Measurements from ENCODE around the gene BUB1B.

- TF ChIP-seq CTCF (IDR thresholded peaks at IDR 0.05) (no peak), POLR2A (IDR thresholded peaks at IDR 0.05) (no peak), POLR2AphosphoS5 (IDR thresholded peaks at IDR 0.05) (no peak), EP300 (IDR thresholded peaks at IDR 0.05) (no peak)
Measured at GRCh38 chr15:40114218-40114617, 46.7 kb upstream of the BUB1B start.
